NCI-H526 (cell line): ENCODE results near the gene UGT1A1.
"Not testable (repeated sequence)": the region's sequence is repeated elsewhere in the genome, so short reads cannot be mapped to it uniquely, and the experiment has no call there.

Source experiments
- DNase-seq, 2 experiments: peaks; one replicate each; lab custom pipeline; 2025; lab: John Stamatoyannopoulos, UW

UGT1A1 gene

GRCh38 chr2:233760043-233760442 is at the start of gene UGT1A1:
Gene UGT1A1 (plus strand): TSS chr2:233760270. CDS start chr2:233760288, 18 bp downstream.
- DNase-seq = no peak

- peak; percentile 36 to 75 for DNase-seq
Measured at GRCh38 chr2:233711312-233712008, 48.6 kb upstream of the UGT1A1 start.

- DNase-seq = no peak
Measured at GRCh38 chr2:233712611-233713261, 47.3 kb upstream of the UGT1A1 start, which contains the start of gene UGT1A5. Gene UGT1A5 (plus strand): TSS chr2:233712907. CDS start chr2:233712992, 85 bp downstream.

- DNase-seq = no peak
Measured at GRCh38 chr2:233713262-233713615, 46.8 kb upstream of the UGT1A1 start.

GRCh38 chr2:233714121-233714520 is 45.9 kb upstream of the UGT1A1 start:
- DNase-seq = no peak

- DNase-seq = no peak
Measured at GRCh38 chr2:233718552-233718951, 41.5 kb upstream of the UGT1A1 start, which contains the start of gene UGT1A4. Gene UGT1A4 (plus strand): TSS chr2:233718736. CDS start chr2:233718821, 85 bp downstream.

- no peak for DNase-seq
Measured at GRCh38 chr2:233728723-233729301, 31.3 kb upstream of the UGT1A1 start, which contains the start of gene UGT1A3. Gene UGT1A3 (plus strand): TSS chr2:233729042. CDS start chr2:233729127, 85 bp downstream.

GRCh38 chr2:233736868-233737653 is 23.0 kb upstream of the UGT1A1 start:
- DNase-seq = not testable (repeated sequence)

GRCh38 chr2:233740870-233741269 is 19.2 kb upstream of the UGT1A1 start:
- DNase-seq = no peak

- DNase-seq = no peak
Measured at GRCh38 chr2:233743464-233744259, 16.4 kb upstream of the UGT1A1 start.

- no peak for DNase-seq
Measured at GRCh38 chr2:233745073-233745755, 14.9 kb upstream of the UGT1A1 start.

GRCh38 chr2:233745838-233746237 is 14.2 kb upstream of the UGT1A1 start:
- DNase-seq = not testable (repeated sequence)

- no peak for DNase-seq
Measured at GRCh38 chr2:233746475-233747282, 13.4 kb upstream of the UGT1A1 start.

- no peak for DNase-seq
Measured at GRCh38 chr2:233747283-233747544, 12.9 kb upstream of the UGT1A1 start.

- not testable (repeated sequence) for DNase-seq
Measured at GRCh38 chr2:233750689-233751088, 9.4 kb upstream of the UGT1A1 start.

GRCh38 chr2:233751212-233752009 is 8.7 kb upstream of the UGT1A1 start:
- not testable (repeated sequence) for DNase-seq

- no peak for DNase-seq
Measured at GRCh38 chr2:233754872-233755611, 5.0 kb upstream of the UGT1A1 start.

- DNase-seq = no peak
Measured at GRCh38 chr2:233756429-233757081, 3.5 kb upstream of the UGT1A1 start.
